ENCODE measurements around the gene BTRC.

BTRC gene

GRCh38 chr10:101535949-101536348 lies 182.0 kb downstream of the BTRC start:
- no peak for DNase-seq (ENCODE audit: low read depth in 2 of 2)

GRCh38 chr10:101536800-101537199 lies 182.8 kb downstream of the BTRC start:
- DNase-seq (ENCODE audit: low read depth in 2 of 2), result no peak

GRCh38 chr10:101538446-101538845 lies 184.5 kb downstream of the BTRC start:
- no peak for DNase-seq (ENCODE audit: low read depth in 2 of 2)

GRCh38 chr10:101545898-101546297 lies 191.9 kb downstream of the BTRC start:
- DNase-seq (ENCODE audit: low read depth in 2 of 2), result no peak

GRCh38 chr10:101550965-101551364 lies 197.0 kb downstream of the BTRC start:
- no peak for DNase-seq (ENCODE audit: low read depth in 2 of 2)

- no peak for DNase-seq (ENCODE audit: low read depth in 2 of 2)
These were observed 198.5 kb downstream of the BTRC start for GRCh38 chr10:101552442-101552841.

- DNase-seq (ENCODE audit: low read depth in 2 of 2), result no peak
These were observed 203.6 kb downstream of the BTRC start for GRCh38 chr10:101557541-101557940.

- DNase-seq (ENCODE audit: low read depth in 2 of 2), result no peak
These were observed 204.2 kb downstream of the BTRC start for GRCh38 chr10:101558204-101558603.

- no peak for DNase-seq (ENCODE audit: low read depth in 2 of 2)
These were observed 205.0 kb downstream of the BTRC start for GRCh38 chr10:101558671-101559595.

- DNase-seq (ENCODE audit: low read depth in 2 of 2), result no peak
These were observed 205.8 kb downstream of the BTRC start for GRCh38 chr10:101559596-101560297.

- DNase-seq (ENCODE audit: low read depth in 2 of 2), result no peak
These were observed 206.5 kb downstream of the BTRC start for GRCh38 chr10:101560298-101561067.

GRCh38 chr10:101561068-101561915 lies 207.3 kb downstream of the BTRC start:
- DNase-seq (ENCODE audit: low read depth in 2 of 2), result no peak

GRCh38 chr10:101562231-101562630 lies 208.3 kb downstream of the BTRC start:
- no peak for DNase-seq (ENCODE audit: low read depth in 2 of 2)

GRCh38 chr10:101563007-101563406 lies 209.0 kb downstream of the BTRC start:
- DNase-seq (ENCODE audit: low read depth in 2 of 2), result no peak

- no peak for DNase-seq (ENCODE audit: low read depth in 2 of 2)
These were observed 209.6 kb downstream of the BTRC start for GRCh38 chr10:101563497-101564040.

- DNase-seq (ENCODE audit: low read depth in 2 of 2), result no peak
These were observed 210.6 kb downstream of the BTRC start for GRCh38 chr10:101564490-101564991.

GRCh38 chr10:101565370-101565900 lies 211.5 kb downstream of the BTRC start:
- DNase-seq (ENCODE audit: low read depth in 2 of 2), result no peak

- DNase-seq (ENCODE audit: low read depth in 2 of 2), result no peak
These were observed 212.0 kb downstream of the BTRC start for GRCh38 chr10:101565936-101566332.

GRCh38 chr10:101566333-101567164 lies 212.6 kb downstream of the BTRC start:
- no peak for DNase-seq (ENCODE audit: low read depth in 2 of 2)

Measured in stimulated activated CD8-positive, alpha-beta memory T cell treated with anti-CD3 and anti-CD28 coated beads, Interleukin-2, amount 100 ng/mL, for 1 hour (primary cell).